Stomach (tissue), 4 donors: ENCODE results near the gene EEF1E1.
"Not testable (repeated sequence)": the region's sequence is repeated elsewhere in the genome, so short reads cannot be mapped to it uniquely, and the experiment has no call there.

Source experiments
- EP300 ChIP-seq: sonication (generic); formaldehyde crosslinking; IDR thresholded peaks from one replicate; pipeline ENCODE4 v1.6.1; 2017; ENCODE audit warnings: antibody characterized with exemption
- POLR2A ChIP-seq, 4 donors: fragments of 450-650 bp; IDR thresholded peaks; one replicate each; pipeline ENCODE4 v1.6.1; 2016; ENCODE audit warnings: antibody characterized with exemption in 4 of 4, control low read depth in 2 of 4, mild to moderate bottlenecking in 1 of 4, moderate library complexity in 1 of 4
- TF ChIP-seq, protein P1 (sequence below), 7 experiments: fragments of 450-650 bp in 4 of 7; fragments of 200-600 bp in 3 of 7; sonication (generic) in 3 of 7; IDR thresholded peaks; one replicate each; pipeline ENCODE4 v1.5.1; 2016 to 2019; ENCODE audit warnings: antibody characterized with exemption in 7 of 7, control low read depth in 2 of 7, mild to moderate bottlenecking in 1 of 7

DNA sequence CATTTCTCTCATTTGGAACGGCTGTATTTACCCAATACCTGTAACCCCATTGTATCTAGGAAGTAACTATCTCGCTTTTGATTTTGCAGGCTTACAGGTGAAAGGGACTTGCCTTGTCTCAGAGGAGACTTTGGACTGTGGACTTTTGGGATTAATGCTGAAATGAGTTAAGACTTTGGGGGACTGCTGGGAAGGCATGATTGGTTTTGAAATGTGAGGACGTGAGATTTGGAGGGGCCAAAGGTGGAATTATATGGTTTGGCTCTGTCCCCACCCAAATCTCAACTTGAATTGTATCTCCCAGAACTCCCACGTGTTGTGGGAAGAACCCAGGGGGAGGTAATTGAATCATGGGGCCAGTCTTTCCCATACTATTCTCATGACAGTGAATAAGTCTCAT is 56.6 kb downstream of the EEF1E1 start:
- TF ChIP-seq POLR2A (IDR thresholded peaks at IDR 0.05); EP300: not testable (repeated sequence)
- TF ChIP-seq, protein P1, sequence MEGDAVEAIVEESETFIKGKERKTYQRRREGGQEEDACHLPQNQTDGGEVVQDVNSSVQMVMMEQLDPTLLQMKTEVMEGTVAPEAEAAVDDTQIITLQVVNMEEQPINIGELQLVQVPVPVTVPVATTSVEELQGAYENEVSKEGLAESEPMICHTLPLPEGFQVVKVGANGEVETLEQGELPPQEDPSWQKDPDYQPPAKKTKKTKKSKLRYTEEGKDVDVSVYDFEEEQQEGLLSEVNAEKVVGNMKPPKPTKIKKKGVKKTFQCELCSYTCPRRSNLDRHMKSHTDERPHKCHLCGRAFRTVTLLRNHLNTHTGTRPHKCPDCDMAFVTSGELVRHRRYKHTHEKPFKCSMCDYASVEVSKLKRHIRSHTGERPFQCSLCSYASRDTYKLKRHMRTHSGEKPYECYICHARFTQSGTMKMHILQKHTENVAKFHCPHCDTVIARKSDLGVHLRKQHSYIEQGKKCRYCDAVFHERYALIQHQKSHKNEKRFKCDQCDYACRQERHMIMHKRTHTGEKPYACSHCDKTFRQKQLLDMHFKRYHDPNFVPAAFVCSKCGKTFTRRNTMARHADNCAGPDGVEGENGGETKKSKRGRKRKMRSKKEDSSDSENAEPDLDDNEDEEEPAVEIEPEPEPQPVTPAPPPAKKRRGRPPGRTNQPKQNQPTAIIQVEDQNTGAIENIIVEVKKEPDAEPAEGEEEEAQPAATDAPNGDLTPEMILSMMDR (IDR thresholded peaks at IDR 0.05), result not testable (repeated sequence)
